GM12892 (cell line): Measurements from ENCODE around the gene GDPGP1.

ENCODE experiments used
- DNase-seq: peaks from one replicate; pipeline ENCODE4 v3.0.0; 2011; ENCODE audit not compliant: insufficient read length
- FAIRE-seq: peaks from 2 replicates; lab custom pipeline; 2011; peaks lifted over from hg19 to GRCh38; lab: Jason Lieb, UNC
- POLR2A ChIP-seq: IDR thresholded peaks from 2 replicates; pipeline ENCODE4 v1.6.1; 2011; ENCODE audit warnings: low read depth, low read length, control low read depth
- POLR2AphosphoS5 ChIP-seq: IDR thresholded peaks from 2 replicates; pipeline ENCODE4 v1.6.1; 2011; ENCODE audit warnings: low read depth, low read length, control low read depth
- TAF1 ChIP-seq: IDR thresholded peaks from 2 replicates; pipeline ENCODE4 v1.6.1; 2011; ENCODE audit warnings: low read depth, mild to moderate bottlenecking, control low read depth, low read length, borderline replicate concordance

GDPGP1 gene

GRCh38 chr15:90192961-90193786, 40.8 kb upstream of the GDPGP1 start:
- TF ChIP-seq POLR2A, result no peak
- no peak for TF ChIP-seq POLR2AphosphoS5
- TF ChIP-seq TAF1, result no peak
- DNase-seq, result no peak
- no peak for FAIRE-seq

GRCh38 chr15:90194655-90195054, 39.4 kb upstream of the GDPGP1 start:
- FAIRE-seq (no peak), DNase-seq (no peak)
- no peak for TF ChIP-seq POLR2A
- TF ChIP-seq TAF1, result no peak
- no peak for TF ChIP-seq POLR2AphosphoS5

DNA sequence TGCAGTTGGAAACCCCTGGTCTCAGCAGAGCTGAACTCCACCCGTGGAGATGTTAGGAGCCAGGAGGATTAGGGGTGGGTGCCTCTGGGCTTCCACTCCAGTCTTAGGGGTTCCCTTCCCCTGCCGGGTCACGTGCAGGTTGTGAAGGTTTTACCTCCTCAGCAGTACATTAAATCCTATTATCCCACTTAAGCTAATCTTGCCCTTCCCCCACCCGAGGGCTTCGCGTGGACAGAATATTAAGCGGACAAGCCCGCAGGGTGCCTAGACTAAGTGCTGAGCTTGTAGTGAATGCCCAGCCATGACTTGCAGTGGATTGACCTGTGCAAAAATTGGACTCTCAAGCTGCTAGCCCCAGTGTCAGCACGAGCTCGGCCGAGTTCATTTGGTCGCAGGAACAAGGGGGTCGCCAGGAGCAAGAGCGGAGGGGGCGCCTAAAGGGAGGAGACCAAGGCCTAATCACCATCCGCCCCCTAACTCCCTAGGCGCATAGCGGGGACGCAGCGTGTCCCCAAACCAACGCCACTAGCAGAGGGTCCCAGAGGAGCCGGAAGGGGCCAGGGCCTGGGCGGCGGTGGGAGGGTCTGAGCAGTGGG, 33.4 kb upstream of the GDPGP1 start:
- no peak for TF ChIP-seq TAF1
- TF ChIP-seq POLR2AphosphoS5, result no peak
- TF ChIP-seq POLR2A, result no peak
- DNase-seq (no peak), FAIRE-seq (no peak)

DNA sequence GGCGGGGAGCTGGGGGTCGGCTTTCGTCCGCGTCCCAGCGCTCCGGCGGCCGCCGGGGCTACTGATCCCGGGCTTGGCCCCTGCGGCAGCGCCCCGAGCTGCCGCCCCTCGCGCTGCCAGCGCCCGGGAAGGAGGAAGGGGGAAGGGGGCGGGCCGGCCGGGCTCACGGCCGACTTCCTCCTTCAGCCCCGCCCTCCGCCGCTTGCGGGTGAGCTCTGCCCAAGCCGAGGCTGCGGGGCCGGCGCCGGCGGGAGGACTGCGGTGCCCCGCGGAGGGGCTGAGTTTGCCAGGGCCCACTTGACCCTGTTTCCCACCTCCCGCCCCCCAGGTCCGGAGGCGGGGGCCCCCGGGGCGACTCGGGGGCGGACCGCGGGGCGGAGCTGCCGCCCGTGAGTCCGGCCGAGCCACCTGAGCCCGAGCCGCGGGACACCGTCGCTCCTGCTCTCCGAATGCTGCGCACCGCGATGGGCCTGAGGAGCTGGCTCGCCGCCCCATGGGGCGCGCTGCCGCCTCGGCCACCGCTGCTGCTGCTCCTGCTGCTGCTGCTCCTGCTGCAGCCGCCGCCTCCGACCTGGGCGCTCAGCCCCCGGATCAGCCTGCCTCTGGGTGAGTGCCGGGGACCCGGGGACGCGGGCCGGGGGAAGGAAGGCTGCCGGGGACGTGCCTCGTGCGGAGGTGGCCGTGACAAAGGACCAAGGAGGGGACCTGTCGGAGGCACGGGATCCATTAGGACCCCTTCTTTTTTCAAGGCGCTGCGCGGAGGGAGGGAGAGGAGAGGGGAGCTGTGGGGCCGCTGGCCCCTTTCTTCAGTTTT, 32.7 kb upstream of the GDPGP1 start, which contains the start of gene SEMA4B:
TSS of gene SEMA4B (plus strand) at position 201 of the 814 bp plus-strand sequence. CDS start at position 450, 249 bp downstream.
- peak; percentile 21 for FAIRE-seq
- peak; percentile 97 for DNase-seq
- TF ChIP-seq POLR2A, result peak; percentile 62; the same call in 1 of the 2 replicates
- TF ChIP-seq POLR2AphosphoS5, result 0 out of 2 replicates have a peak, but pooled peaks have one; percentile 15
- no peak for TF ChIP-seq TAF1

DNA sequence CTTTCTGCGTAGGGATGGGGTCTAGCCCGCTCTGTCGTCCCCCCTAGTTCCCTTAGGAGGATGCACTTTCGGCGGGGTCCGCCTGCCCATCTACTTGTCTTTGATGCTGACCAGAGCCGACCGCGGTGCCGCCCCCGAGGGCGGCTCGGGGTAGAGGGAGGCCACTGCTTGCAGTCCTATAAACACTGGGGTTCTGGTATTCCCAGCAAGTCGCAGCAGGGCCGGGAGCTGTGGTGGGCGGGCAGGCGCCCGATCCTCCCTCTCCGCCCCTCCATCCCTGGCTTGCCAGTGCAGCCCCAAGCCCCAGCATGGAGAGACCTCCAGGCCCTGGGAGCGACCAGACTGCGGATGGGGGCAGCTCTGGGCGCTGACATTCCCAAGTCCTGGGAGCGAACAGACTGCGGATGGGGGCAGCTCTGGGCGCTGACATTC, 32.0 kb upstream of the GDPGP1 start:
- DNase-seq (no peak), FAIRE-seq (no peak)
- TF ChIP-seq POLR2AphosphoS5, result no peak
- TF ChIP-seq POLR2A, result no peak
- TF ChIP-seq TAF1, result no peak

DNA sequence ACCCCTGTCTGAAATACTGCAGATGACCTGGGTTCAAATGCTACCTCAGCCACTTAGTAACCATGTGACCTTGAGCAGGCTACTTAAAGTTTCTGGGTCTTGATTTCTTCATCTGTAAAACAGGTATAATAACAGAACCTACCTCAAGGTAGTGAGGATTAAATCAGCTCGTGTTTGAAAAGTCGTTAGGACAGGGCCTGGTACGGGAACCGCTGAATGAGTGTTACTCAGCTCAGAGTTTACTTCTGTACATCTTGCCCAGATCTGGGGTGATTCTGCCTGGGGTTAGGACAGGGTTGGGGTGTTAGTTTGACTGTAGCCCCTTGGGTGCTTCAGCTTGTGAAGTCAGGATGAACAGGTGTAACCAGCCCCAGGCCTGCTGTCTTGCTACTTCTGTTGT, 31.1 kb upstream of the GDPGP1 start:
- no peak for FAIRE-seq
- DNase-seq, result no peak
- TF ChIP-seq POLR2AphosphoS5, result no peak
- TF ChIP-seq POLR2A, result no peak
- no peak for TF ChIP-seq TAF1

DNA sequence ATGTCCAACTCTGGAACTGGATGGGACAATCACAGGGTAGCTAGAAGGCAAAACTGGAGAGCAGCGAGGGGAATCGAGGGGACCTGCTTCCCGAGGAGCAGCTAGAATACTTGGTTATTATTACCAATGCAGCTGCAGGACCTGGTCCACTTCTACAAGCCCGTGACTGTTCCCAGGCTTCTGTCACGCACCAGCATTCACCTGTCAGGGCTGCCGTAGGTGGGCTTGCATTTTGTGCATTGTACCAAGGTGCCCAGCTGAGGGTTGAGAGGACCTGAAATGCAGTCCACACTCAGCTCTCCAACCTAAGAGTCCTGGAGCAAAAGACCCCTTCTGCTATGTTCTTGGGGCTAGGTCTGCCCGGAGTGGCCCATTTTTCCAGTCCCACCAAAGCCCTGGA, 30.5 kb upstream of the GDPGP1 start:
- TF ChIP-seq TAF1 (no peak), POLR2A (no peak), POLR2AphosphoS5 (no peak)
- no peak for DNase-seq
- no peak for FAIRE-seq

DNA sequence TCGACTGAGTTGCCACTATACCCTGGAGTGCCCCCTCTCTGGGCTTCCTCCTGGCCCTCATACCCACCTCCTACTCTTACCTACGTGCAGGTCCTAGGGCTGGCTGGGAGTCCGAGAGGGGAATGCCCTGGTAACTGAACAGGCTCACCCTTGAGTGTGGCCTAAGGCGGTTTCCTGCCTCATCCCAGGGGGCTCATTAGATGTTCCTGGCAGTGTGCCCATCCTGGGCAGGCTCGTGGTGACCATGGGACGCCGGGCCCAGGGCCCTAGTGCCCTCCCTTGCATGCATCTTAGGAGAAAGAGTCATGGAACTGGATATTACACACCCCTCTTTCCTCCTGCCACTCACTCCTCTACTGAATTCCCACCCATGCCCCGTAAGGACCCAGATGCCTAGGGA, 30.1 kb upstream of the GDPGP1 start:
- no peak for TF ChIP-seq TAF1
- TF ChIP-seq POLR2A, result no peak
- TF ChIP-seq POLR2AphosphoS5, result no peak
- FAIRE-seq, result no peak
- no peak for DNase-seq

DNA sequence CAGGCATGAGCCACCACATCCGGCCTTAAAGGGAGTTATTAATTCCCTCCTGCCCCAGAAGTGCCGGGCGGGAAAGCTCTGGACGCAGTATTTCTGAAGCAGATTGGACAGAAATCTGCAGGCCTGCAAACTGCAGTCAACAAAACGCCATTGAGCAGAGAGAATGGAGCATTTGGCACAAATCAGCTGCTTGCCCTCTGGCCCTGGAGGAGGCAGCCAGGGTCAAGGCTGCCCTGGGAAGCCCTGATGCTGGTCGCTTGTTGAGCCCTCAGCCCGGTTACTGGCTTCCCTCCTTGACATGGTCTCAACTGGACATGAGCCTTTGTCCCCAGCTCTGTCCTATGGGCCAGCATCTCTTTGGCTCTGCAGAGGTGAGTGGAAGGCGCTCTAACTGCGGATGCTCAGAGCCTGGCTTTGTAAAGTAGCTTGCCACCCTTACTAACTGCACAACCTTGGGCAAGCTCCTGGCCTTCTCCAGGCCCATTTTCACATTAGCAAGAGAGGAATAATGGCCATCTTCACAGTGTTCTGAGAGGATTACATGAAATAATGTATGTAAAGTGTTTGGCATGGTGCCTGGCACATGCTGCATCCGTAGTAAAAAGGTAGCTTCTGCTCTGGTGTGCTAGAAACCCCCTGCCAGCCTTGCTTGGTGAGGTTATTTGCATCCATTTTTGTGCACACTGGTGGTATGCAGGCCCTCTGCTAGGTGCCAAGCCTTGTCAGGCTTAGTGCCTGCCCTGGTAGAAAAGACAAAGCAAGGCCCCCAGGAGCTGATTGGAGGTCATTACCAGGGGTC, 28.8 kb upstream of the GDPGP1 start:
- FAIRE-seq (no peak), DNase-seq (no peak)
- TF ChIP-seq POLR2AphosphoS5 (no peak), TAF1 (no peak), POLR2A (no peak)

- TF ChIP-seq POLR2AphosphoS5 (no peak), TAF1 (no peak), POLR2A (no peak)
- DNase-seq, result no peak
- FAIRE-seq, result no peak
These were observed 28.1 kb upstream of the GDPGP1 start for GRCh38 chr15:90205886-90206285.
